GM18502 (cell line): Measurements from ENCODE around the gene ARPC2.
A peak's percentile ranks its signal among the peaks of the same experiment; 100 is the strongest.

Source experiments
- ATAC-seq: cut with Tn5 transposase; IDR thresholded peaks from one replicate; pipeline ENCODE4 v1.9.1; 2021; ENCODE audit warnings: mild to moderate bottlenecking; ENCODE audit not compliant: unreplicated experiment, poor library complexity

Gene ARPC2

DNA sequence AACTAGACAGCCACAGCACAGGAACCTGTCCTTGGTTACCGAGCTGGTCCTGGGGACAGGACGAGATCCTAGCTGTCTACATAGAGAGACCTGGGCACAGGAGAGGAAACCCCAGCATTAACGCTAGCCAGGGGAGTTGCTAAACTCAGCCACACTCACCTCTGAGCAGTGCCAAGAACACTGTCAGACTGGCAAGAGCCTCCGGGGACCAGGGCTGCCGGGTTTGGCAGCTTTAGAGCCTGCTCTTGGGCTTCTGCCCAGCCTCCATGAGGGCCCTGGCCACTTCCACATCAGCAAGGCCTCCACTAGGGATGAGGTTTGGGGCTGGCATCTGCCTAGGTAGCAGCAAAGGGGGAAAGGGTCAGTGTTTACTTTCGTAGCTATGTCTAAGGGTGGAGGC, 68.6 kb downstream of the ARPC2 start:
- no peak for ATAC-seq

- ATAC-seq: peak; percentile 72
These were observed 69.8 kb downstream of the ARPC2 start for GRCh38 chr2:218286570-218287459.

DNA sequence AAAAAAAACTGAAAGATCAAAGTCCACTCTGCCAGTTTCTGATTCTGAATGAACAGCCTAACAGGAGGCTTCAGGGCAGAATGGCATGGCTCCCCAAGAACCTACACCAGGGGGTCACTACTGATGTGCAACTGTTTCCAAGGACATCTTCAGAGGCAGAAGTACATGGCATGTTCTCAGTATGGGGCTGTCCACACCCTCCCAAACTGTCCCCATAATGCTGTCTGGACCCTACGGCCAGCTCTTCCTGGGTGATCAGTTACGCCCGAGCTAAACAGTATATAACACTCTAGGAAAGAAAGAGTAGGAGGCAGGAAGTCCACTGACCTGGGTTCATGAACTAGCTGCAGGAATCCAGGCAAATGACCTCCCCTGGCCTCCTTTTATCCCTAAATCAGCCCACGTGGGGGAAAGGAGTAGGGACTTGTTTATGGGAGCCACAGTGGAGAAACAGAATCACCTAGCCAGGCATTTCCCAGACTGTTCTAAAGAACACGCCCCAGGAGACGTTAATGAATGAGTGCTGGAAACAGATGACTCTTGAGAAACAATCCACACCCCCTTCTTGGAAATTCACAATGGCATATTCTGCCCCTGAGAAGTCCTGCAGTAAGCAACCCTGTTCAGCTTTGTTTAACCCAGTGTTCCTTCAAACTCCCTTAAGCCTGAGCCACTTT, 72.8 kb downstream of the ARPC2 start:
- ATAC-seq: no peak

DNA sequence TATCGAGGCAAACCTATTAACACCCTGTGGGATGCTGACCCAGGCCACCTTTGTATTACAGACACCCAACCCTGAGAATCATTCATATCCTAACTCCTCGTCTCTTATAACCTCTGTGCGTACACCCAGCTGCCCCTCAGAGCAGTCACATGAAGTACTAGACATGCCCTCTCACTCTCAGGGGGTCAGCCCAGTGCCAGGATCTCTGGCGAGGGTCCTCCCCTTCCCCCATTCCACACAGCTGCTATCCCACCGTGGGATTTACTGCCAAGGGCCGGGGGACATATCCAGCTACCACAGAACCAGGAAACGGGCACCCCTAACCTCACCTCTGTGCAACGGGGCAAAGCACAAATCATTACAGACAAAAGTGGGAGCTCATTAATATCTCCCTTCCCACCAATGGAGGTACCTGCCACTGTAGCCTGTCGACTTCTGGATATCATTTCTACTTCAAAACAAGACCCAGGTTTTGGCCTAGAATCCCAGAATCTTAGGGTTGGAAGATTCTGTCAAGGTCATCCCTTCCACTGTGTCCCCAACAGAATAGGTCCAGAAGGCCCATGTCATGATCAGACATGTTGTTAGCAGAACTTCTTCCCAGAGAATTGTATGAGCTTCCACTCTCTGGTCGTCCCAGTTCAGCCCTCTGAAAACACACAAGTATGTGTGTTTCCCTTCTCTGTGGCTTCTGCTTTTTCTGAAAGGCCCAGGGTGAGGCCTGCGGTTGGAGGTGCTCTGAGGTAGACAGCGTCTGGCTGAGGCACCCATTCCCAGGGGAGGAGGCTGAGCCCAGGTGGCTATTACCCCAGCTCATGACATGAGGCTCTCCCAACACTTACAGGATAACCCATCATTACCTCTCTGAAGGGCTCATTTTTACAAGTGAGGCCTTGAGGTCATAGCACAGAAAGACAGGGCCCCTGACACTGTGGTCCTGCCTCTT, 73.6 kb downstream of the ARPC2 start:
- peak; percentile 57 for ATAC-seq

DNA sequence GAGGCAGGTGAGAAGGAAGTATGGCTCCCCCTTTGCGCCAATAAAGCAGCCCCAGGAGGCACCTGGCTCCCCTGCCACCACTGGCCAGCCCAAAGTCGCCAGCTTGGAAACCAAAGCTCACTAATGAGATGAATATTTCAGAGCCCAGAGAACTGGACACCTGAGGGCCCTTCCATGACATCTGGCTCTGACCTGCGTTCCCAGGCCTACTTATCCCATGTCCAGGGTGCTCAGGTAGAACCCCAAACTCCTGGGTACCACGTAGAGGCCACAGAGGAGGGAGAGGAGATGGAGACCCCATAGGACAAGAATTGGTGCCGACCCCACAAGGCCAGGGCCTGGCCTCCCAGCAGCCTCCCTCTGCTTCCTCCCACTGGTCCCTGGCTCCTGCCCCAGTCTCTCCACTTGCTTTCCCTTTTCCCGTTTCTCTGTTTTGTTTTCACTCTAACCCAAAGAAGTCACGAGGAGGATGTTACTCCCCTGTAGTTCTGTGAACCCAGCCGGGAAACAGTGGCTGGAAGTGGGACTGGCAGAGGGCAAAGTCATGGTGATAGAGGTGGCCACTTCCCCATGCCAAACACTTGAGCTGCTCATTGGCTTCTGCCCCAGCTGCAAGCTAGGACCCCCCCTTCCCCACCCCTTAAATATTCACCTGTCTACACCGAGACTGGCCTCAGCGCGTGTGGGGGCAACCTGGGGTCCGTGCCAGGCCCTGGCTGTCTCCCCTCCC, 74.5 kb downstream of the ARPC2 start:
- no peak for ATAC-seq

GRCh38 chr2:218292048-218293014, 75.3 kb downstream of the ARPC2 start, which contains the start of gene TMBIM1:
TMBIM1 (minus strand) TSS chr2:218292503; CDS start chr2:218282141, 10,362 bp downstream.
- peak; percentile 84 for ATAC-seq

GRCh38 chr2:218293715-218294429, 76.9 kb downstream of the ARPC2 start:
- no peak for ATAC-seq

DNA sequence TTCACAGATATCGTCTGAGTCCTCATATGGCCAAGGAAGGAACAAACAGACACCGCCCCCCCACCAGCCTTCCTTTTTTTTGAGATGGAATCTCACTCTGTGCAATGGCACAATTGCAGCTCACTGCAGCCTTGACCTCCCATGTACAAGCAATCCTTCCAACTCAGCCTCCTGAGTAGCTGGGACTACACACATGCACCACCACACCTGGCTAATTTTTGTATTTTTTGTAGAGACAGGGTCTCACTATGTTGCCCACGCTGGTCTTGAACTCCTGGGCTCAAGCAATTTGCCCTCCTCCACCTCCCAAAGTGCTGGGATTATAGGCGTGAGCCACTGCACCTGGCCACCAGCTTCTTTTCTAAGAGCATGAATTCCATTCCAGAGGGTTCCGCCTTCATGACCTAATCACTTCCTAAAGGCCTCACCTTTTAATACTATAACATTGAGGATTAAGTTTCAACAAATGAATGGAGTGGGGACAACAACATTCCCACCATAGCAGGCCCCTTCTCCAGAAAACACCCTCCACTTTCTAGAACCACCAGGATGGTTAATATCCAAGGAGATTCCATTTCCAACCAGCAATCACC, 77.5 kb downstream of the ARPC2 start:
- no peak for ATAC-seq

- ATAC-seq: no peak
These were observed 78.0 kb downstream of the ARPC2 start for GRCh38 chr2:218295029-218295428.

- no peak for ATAC-seq
These were observed 79.2 kb downstream of the ARPC2 start for GRCh38 chr2:218296200-218296599.

- ATAC-seq: no peak
These were observed 79.9 kb downstream of the ARPC2 start for GRCh38 chr2:218296847-218297246.

- ATAC-seq: no peak
These were observed 81.4 kb downstream of the ARPC2 start for GRCh38 chr2:218298314-218298875.

GRCh38 chr2:218300141-218300540, 83.2 kb downstream of the ARPC2 start:
- no peak for ATAC-seq

GRCh38 chr2:218301176-218301819, 84.3 kb downstream of the ARPC2 start:
- ATAC-seq: peak; percentile 76
